Superior temporal gyrus (tissue), 1 donor: ENCODE results near the gene ST6GALNAC2.
"Not testable (repeated sequence)": the region's sequence is repeated elsewhere in the genome, so short reads cannot be mapped to it uniquely, and the experiment has no call there.

ENCODE experiments used
- DNase-seq: peaks from one replicate; pipeline ENCODE4 v3.0.0-alpha.2; 2016; ENCODE audit errors: extremely low spot score

ST6GALNAC2 gene

DNA sequence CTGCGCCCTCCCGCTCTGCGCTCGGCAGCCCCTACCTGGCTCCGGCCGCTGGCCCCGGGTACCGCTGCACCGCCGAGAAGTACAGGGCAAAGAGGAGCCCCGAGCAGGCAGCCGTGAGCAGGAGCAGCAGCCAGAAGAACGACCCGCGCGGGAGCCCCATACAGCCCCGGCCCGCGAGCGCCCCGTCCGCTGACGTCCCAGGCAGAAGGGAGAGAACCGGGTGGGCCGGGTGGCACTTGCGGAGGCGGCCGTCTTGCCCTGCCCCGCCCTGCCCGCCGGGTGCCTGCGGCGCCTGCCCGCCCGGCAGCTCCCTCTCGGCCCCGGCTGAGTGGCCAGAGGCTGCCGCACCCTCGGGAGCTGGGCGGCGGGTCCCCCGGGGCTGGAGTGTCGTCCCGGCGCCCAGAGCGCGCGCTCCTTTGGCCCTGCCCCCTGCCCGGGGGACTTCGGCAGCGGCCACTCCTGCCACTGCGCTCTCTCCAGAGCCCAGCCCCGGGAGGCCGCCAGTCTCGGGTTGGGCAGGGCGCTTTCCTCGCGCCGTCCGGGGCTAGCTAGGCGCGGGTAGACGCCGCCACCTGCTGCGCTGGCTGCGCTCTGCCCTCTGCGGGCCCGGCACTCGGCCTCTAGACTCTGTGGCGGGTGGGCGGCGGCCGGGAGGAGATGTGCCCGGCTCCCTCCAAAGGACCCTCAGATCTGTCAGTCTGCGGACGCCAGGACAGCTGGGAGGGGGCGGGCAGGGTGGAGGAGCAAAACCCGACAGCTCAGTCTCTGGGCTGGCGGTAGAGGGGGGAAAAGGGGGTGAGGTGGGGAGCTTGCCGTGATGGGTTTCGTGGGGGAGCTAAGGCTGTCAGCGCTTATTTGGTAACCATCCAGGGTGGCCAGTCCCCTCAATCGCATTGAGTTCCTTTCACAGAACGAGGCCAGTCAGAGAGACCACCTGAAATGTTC lies at the start of gene ST6GALNAC2:
Gene ST6GALNAC2 (minus strand): TSS at position 212 of the 945 bp plus-strand sequence. CDS start 52 bp downstream, at position 160.
- DNase-seq, result no peak

DNA sequence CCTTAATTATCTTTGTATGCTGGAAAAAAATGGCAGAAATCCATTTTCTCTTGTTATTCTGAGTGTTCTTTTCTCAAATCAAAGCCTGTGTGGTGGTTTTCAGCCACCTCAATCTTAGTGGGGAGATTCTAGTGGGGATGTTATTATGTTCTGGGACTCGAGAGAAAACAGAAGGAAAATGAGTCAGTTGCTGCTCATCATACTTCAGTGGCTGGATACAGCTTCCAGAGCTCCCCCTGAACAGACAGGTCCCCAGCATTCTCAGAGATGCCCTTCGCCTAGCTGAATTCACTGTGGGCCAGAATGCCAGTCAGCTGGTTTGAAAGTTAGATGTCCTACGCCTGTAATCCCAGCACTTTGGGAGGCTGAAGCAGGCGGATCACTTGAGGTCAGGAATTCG lies 49.4 kb upstream of the ST6GALNAC2 start:
- DNase-seq, result no peak

- DNase-seq, result no peak
Observed at GRCh38 chr17:76633628-76634328, 48.1 kb upstream of the ST6GALNAC2 start.

- no peak for DNase-seq
Observed at GRCh38 chr17:76631821-76632565, 46.3 kb upstream of the ST6GALNAC2 start.

- no peak for DNase-seq
Observed at GRCh38 chr17:76630151-76630550, 44.5 kb upstream of the ST6GALNAC2 start.

DNA sequence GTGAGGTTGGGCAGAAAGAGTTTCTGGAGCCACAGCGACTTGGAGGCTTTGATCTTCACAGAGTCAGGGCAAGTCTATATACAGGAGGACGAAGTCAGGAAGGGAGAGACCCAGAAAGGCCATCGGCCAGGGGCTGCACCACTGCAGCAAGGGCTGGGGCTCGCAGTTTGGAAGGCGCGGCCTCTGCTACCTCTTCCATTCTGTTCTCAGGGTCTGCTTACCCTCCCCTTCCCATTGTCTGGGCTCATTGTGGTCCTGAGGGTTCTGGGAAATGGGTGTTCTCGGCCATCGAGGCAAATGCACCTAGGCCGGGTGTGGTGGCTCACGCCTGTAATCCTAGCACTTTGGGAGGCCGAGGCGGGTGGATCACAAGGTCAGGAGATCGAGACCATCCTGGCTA lies 41.9 kb upstream of the ST6GALNAC2 start:
- no peak for DNase-seq

DNA sequence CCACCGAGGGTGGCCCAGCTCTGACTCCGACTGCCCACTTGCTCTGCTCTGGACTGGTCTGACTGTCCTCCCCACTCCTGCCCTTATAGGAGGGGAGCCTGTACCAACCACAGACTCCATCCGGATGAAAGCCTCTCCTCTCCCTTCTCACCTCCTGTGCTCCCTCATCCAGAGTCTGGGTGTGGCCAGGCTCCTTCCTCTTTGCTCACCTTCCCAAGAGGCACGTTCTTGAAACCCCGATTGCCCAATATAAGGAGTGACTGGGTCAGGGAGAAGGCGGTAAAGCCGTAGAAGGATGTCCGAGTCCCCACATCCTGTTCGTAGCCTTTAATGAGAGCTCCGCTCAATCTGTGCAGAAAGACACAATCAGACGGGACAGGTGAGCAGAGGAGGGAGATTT lies 40.8 kb upstream of the ST6GALNAC2 start:
- DNase-seq, result no peak

- no peak for DNase-seq
Observed at GRCh38 chr17:76625496-76625895, 39.8 kb upstream of the ST6GALNAC2 start.

- peak; percentile 79 for DNase-seq
Observed at GRCh38 chr17:76623271-76624146, 37.8 kb upstream of the ST6GALNAC2 start.

GRCh38 chr17:76617838-76618237 lies 32.2 kb upstream of the ST6GALNAC2 start:
- DNase-seq, result no peak

GRCh38 chr17:76614912-76615617 lies 29.4 kb upstream of the ST6GALNAC2 start:
- no peak for DNase-seq

DNA sequence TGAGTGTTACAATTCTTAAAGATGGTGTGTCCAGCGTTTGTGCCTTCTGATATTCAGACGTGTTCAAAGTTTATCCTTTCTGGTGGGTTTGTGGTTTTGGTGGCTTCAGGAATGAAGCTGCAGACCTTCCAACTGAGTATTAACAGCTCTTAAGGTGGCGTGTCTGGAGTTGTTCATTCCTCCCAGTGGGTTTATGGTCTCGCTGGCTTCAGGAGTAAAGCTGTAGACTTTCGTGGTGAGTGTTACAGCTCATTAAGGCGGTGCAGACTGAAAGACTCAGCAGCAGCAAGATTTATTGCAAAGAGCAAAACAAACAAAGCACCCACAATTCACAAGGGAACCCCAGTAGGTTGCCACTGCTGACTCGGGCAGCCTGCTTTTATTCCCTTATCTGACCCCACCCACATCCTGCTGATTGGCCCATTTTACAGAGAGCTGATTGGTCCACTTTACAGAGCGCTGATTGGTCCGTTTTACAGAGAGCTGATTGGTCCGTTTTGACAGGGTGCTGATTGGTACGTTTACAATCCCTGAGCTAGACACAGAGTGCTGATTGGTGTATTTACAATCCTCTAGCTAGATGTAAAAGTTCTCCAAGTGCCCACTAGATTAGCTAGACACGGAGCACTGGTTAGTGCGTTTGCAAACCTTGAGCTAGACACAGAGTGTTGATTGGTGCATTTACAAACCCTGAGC lies 28.6 kb upstream of the ST6GALNAC2 start:
- not testable (repeated sequence) for DNase-seq

GRCh38 chr17:76612977-76613851 lies 27.6 kb upstream of the ST6GALNAC2 start:
- no peak for DNase-seq

DNA sequence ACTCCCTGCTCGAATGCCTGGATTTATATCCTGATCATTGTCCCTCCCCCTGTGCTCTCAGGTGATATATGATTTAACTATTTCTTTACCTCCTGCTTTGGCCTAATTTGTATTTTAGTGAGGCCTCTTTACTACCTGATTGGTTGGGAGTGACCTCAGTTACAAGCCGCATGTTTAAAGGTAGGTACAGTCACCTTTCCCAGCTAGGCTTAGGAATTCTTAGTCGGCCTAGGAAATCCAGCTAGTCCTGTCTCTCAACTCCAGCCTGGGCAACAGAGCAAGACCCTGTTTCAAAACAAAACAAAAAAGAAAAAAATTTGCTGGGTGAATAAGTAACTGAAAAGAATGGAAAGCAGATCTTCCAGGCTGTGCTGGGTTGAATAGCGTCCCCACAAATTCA lies 26.8 kb upstream of the ST6GALNAC2 start:
- no peak for DNase-seq

- DNase-seq, result no peak
Observed at GRCh38 chr17:76611758-76612157, 26.1 kb upstream of the ST6GALNAC2 start.

GRCh38 chr17:76611080-76611749 lies 25.6 kb upstream of the ST6GALNAC2 start:
- not testable (repeated sequence) for DNase-seq

DNA sequence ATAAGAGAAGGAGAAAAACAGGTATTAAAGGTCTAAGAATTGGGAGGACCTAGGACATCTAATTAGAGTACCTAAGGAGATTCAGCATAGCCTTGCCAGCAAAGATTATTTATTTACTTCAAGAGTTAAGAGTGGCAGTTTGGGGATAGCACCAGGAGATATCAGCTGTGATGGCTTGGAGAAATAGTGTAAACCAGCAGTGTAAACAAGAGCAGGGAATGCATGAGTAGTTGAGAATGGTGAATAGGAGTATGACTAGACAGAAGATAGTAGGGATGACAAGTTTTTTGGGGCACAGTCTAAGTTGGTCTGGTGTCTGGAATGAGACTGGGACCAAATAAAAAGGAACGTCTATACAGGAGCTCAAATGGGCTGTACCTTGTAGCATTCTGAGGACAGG lies 21.0 kb upstream of the ST6GALNAC2 start:
- not testable (repeated sequence) for DNase-seq

DNA sequence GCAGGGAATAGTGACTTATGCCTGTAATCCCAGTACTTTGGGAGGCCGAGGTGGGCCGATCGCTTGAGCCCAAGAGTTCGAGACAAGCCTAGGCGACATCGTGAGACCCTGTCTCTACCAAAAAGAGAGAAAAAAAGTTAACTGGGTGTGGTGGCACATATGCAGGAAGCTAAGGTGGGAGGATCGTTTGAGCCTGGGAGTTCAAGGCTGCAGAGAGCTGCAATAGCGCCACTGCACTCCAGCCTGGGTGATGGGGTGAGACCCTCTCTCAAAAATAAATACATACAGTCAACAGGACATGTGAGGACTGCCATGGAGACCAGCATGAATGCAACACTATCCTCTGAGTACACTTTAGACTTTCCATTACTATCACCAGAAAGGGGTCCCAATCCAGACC lies 15.4 kb upstream of the ST6GALNAC2 start:
- no peak for DNase-seq
